Glomerular visceral epithelial cell (primary cell): ENCODE results near the gene ALG5.

ENCODE experiments used
- DNase-seq: peaks from one replicate; pipeline ENCODE4 v3.0.0-alpha.2; 2016; ENCODE audit errors: extremely low spot score

ALG5 gene

GRCh38 chr13:36915896-36916640, 83.1 kb downstream of the ALG5 start:
- DNase-seq: no peak

DNA sequence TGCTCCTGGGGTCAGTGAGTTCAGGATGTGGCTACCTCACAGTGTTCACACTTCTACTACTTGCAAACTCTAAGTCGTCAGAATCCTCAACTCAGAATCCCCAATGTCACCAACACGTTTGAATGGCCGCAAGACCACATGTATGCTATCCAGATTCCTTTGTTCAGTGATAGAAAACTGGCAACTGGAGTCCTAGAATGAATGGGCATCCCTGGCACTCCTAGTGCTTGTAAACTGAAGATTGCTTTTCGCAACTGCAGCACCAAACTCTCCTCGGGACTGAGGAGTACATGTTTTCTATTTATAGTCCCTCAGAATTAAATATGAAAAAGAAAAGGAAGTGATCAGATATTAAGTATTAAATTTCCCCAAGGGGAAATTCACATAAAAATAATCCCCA, 84.0 kb downstream of the ALG5 start:
- no peak for DNase-seq

DNA sequence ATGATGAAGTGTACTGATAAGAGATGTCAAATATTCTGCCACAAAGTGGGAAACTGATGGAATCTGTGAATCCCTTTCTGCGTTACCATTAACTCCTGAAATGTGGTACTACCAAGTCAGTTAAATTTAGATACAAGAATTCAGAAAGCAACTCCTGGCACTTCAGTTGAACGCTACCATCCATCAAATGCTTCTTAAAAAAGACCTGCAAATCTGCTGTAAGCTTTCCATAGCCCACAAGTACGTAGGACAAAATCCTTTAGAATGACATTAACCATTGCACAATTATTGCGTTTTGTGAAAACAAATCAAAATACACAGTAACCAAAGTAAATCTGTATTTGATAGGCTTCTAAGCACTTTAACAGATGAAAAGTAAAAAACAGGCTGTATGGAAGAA, 84.5 kb downstream of the ALG5 start:
- DNase-seq: no peak

DNA sequence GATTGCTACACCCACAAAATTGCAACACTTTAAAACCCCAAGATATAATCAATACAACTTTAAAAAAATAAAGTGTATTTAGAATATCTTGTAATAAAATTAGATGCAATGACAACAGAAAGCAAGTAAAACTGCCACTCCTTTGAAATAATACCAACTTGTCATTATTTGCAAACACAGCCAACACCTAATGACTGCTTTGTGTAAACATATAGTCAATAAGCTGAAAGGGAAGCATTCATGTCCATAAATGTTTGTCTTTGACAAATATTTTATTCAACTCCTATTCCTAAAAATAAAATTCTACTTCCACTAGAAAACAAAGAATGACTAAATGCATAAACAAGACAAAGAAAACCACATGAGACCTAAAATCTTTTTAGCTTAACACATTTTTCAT, 85.7 kb downstream of the ALG5 start:
- no peak for DNase-seq

GRCh38 chr13:36912973-36913372, 86.2 kb downstream of the ALG5 start:
- DNase-seq: no peak

GRCh38 chr13:36912369-36912768, 86.8 kb downstream of the ALG5 start:
- DNase-seq: no peak

GRCh38 chr13:36910545-36910944, 88.6 kb downstream of the ALG5 start:
- DNase-seq: no peak

DNA sequence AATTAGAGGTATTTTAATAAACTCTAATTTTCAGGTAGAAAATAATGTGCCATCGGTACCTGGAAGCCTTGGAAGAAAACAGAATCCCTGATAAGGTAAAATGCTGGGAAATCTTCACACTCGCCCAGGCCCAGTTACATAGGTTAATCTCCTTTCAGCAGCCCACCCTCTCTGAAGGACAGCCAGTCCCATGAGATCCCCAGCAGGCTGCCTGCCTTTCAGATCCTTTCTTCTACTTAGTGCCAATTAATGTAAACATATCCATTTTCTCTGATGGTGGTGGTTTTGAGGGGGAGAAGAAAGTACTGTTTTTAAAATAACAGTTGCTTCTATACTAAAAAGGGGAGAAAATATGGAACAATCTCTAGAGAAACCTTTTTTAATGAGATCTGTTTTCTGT, 91.3 kb downstream of the ALG5 start:
- DNase-seq: no peak

DNA sequence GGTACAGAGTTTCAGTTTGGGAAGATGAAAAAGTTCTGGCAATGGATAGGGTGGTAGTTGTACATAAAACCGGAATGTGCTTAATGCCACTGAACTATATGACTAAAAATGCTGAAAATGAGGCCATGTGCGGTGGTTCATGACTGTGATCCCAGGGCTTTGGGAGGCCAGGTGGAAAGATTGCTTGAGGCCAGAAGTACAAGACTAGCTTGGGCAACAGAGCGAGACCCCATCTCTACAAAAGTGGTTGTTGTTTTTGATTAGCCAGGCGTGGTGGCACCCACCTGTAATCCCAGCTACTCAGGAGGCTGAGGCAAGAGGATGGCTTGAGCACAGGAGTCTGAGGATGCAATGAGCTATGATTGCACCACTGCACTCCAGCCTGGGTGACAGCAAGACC, 91.9 kb downstream of the ALG5 start:
- DNase-seq: peak; percentile 24

DNA sequence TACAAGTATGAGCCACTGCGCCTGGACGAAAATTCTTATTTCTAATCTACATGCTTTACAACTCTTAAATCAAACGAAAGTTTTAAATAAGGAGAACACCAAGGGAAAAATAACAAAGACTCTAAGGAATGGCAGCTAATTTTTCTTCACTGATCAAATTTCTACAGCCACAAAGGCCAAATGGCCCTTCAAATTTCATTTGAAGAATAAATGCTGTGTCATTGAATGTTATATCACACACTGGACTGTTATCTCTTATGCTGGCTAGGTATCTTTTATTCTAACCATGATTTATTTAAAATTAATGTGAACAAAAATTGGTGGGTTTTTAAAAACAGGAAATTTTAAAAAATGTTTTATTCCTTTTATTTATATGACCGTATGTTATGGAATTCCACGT, 93.2 kb downstream of the ALG5 start:
- no peak for DNase-seq

DNA sequence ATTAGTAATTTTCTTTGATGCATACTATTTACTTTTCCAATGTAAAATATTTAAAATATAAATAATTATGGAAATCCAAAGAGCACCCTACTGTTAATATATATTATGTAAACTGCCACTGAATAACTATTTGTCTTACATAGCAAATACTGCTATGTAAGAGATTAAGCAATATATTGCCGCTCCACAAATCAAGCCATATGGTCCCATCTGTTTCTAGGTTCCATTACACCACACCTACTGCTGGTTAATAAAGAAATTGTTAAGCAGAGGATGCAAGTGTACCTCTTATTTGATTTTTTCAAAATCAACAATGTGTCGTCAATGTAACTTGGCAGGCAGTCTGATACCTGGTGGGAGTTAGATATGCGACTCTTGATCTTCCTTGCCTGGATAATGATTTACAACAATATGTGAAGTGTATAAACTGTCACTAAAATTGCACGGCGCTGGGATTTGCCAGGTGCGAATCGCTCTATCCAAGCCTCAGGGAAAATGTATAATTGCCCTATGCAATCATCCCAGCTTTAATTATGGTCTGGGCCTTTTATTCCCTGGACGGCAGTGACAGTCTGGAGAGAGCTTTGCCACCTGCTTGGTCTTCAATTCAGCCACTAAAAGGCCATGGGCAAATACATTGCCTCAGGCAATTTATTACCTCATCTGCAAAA, 95.1 kb downstream of the ALG5 start:
- no peak for DNase-seq
